DOHH2 (cell line): ENCODE results near the gene LAMB1.

ENCODE experiments used
- H3F3A ChIP-seq: fragments of 200-600 bp; sonication (generic), shearing (Covaris generic); 2 replicates; pipeline ENCODE4 v1.6.0; 2016; ENCODE audit warnings: antibody characterized with exemption, mild to moderate bottlenecking; ENCODE audit not compliant: control insufficient read depth, insufficient read depth
- H3K27ac ChIP-seq: fragments of 200-600 bp; sonication (generic); 2 replicates; pipeline ENCODE4 v1.5.1; 2014; ENCODE audit warnings: low read depth, mild to moderate bottlenecking, low read length, moderate library complexity
- H3K27me3 ChIP-seq: fragments of 200-600 bp; sonication (generic); 2 replicates; pipeline ENCODE4 v1.6.1; 2014; ENCODE audit warnings: mild to moderate bottlenecking, low read length, mixed read lengths; ENCODE audit not compliant: control insufficient read depth
- H3K36me3 ChIP-seq: fragments of 200-600 bp; sonication (generic); 2 replicates; pipeline ENCODE4 v1.6.1; 2014; ENCODE audit warnings: mild to moderate bottlenecking, low read length, moderate library complexity, mixed read lengths; ENCODE audit not compliant: control insufficient read depth
- H3K4me1 ChIP-seq: fragments of 200-600 bp; sonication (generic); 2 replicates; pipeline ENCODE4 v1.6.1; 2014; ENCODE audit warnings: mild to moderate bottlenecking, low read length, mixed read lengths; ENCODE audit not compliant: control insufficient read depth
- H3K4me2 ChIP-seq: fragments of 200-600 bp; sonication (generic); 2 replicates; pipeline ENCODE4 v1.6.0; 2014; ENCODE audit warnings: mild to moderate bottlenecking, low read length, moderate library complexity
- H3K4me3 ChIP-seq: fragments of 200-600 bp; sonication (generic); 2 replicates; pipeline ENCODE4 v1.5.1; 2014; ENCODE audit warnings: mild to moderate bottlenecking, low read length, mixed read lengths
- H3K79me2 ChIP-seq: fragments of 200-600 bp; sonication (generic); 2 replicates; pipeline ENCODE4 v1.6.1; 2014; ENCODE audit warnings: mild to moderate bottlenecking, low read length, mixed read lengths; ENCODE audit not compliant: control insufficient read depth
- H3K9me2 ChIP-seq: fragments of 200-600 bp; sonication (generic); replicated peaks from 2 replicates; pipeline ENCODE4 v1.6.1; 2014; ENCODE audit warnings: mild to moderate bottlenecking, low read length, mixed read lengths; ENCODE audit not compliant: control insufficient read depth
- H3K9me3 ChIP-seq: fragments of 200-600 bp; sonication (generic); 2 replicates; pipeline ENCODE4 v1.6.1; 2014; ENCODE audit warnings: antibody characterized with exemption, low read length, mixed read lengths; ENCODE audit not compliant: control insufficient read depth, insufficient read depth
- H4K20me1 ChIP-seq: fragments of 200-600 bp; sonication (generic); 2 replicates; pipeline ENCODE4 v1.6.0; 2014; ENCODE audit warnings: low read depth, mild to moderate bottlenecking, antibody characterized with exemption, low read length, moderate library complexity; ENCODE audit not compliant: control insufficient read depth, insufficient read depth
- EZH2phosphoT487 ChIP-seq: fragments of 200-600 bp; sonication (generic); IDR thresholded peaks from 2 replicates; pipeline ENCODE4 v1.6.1; 2017; ENCODE audit warnings: borderline replicate concordance, mild to moderate bottlenecking, antibody characterized with exemption, low read length, moderate library complexity, mixed read lengths
- TF ChIP-seq, protein P1 (sequence below): fragments of 200-600 bp; sonication (generic); IDR thresholded peaks from one replicate; pipeline ENCODE4 v1.5.1; 2014; ENCODE audit warnings: antibody characterized with exemption, mild to moderate bottlenecking, low read depth, low read length; ENCODE audit not compliant: poor library complexity, severe bottlenecking

LAMB1 gene

GRCh38 chr7:108007762-108008161, 4.8 kb upstream of the LAMB1 start:
- no peaks in the 10 kb centered on the region for H3K4me1 ChIP-seq
- no peaks in the 10 kb centered on the region for H4K20me1 ChIP-seq
- no peak overlapping the region for H3K4me2 ChIP-seq
- H3K79me2 ChIP-seq = no peaks in the 10 kb centered on the region
- H3K4me3 ChIP-seq = no peak overlapping the region
- H3K36me3 ChIP-seq = no peaks in the 10 kb centered on the region
- H3K9me2 ChIP-seq = no peaks in the 10 kb centered on the region
- H3F3A ChIP-seq = no peaks in the 10 kb centered on the region
- no peak for TF ChIP-seq EZH2phosphoT487
- TF ChIP-seq, protein P1, sequence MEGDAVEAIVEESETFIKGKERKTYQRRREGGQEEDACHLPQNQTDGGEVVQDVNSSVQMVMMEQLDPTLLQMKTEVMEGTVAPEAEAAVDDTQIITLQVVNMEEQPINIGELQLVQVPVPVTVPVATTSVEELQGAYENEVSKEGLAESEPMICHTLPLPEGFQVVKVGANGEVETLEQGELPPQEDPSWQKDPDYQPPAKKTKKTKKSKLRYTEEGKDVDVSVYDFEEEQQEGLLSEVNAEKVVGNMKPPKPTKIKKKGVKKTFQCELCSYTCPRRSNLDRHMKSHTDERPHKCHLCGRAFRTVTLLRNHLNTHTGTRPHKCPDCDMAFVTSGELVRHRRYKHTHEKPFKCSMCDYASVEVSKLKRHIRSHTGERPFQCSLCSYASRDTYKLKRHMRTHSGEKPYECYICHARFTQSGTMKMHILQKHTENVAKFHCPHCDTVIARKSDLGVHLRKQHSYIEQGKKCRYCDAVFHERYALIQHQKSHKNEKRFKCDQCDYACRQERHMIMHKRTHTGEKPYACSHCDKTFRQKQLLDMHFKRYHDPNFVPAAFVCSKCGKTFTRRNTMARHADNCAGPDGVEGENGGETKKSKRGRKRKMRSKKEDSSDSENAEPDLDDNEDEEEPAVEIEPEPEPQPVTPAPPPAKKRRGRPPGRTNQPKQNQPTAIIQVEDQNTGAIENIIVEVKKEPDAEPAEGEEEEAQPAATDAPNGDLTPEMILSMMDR = no peak
- H3K9me3 ChIP-seq = peaks cover 3% of the 10 kb centered on the region
- H3K27ac ChIP-seq = no peak overlapping the region
- no peaks in the 10 kb centered on the region for H3K27me3 ChIP-seq

GRCh38 chr7:108007261-108007660, 4.3 kb upstream of the LAMB1 start:
- TF ChIP-seq EZH2phosphoT487 = no peak
- TF ChIP-seq, protein P1 = no peak
- Histone ChIP-seq H3F3A (no peaks in the 10 kb centered on the region), H3K4me3 (no peak overlapping the region), H3K79me2 (no peaks in the 10 kb centered on the region), H3K36me3 (no peaks in the 10 kb centered on the region), H3K4me1 (no peaks in the 10 kb centered on the region), H3K9me2 (no peaks in the 10 kb centered on the region), H4K20me1 (no peaks in the 10 kb centered on the region), H3K27me3 (no peaks in the 10 kb centered on the region), H3K9me3 (peaks cover 7% of the 10 kb centered on the region), H3K27ac (no peak overlapping the region), H3K4me2 (no peak overlapping the region)

GRCh38 chr7:108004220-108005142, 1.5 kb upstream of the LAMB1 start:
- Histone ChIP-seq H3K4me1 (no peaks in the 10 kb centered on the region), H3K4me2 (no peak overlapping the region), H3K27me3 (no peaks in the 10 kb centered on the region), H3K27ac (no peak overlapping the region), H3K79me2 (no peaks in the 10 kb centered on the region), H3K9me2 (no peaks in the 10 kb centered on the region), H3F3A (no peaks in the 10 kb centered on the region), H3K4me3 (no peak overlapping the region), H3K36me3 (no peaks in the 10 kb centered on the region), H3K9me3 (peaks cover 12% of the 10 kb centered on the region), H4K20me1 (no peaks in the 10 kb centered on the region)
- TF ChIP-seq EZH2phosphoT487 = no peak
- TF ChIP-seq, protein P1 = no peak
